Activated naive CD8-positive, alpha-beta T cell treated with anti-CD3 and anti-CD28 coated beads, Interleukin-2, amount 50 U/mL, for 24 hours (primary cell): Measurements from ENCODE around the gene KCNQ1.

ENCODE experiments used
- ATAC-seq: fragments of 150-1000 bp; cut with Tn5 transposase; one replicate; pipeline ENCODE4 v1.10.0; 2021
- DNase-seq: peaks from one replicate; pipeline ENCODE4 v3.0.0; 2021
- H3K27ac Mint-ChIP-seq: one replicate; pipeline ENCODE4 v1.8.0; 2021; ENCODE audit warnings: mild to moderate bottlenecking, mixed read lengths
- H3K27me3 Mint-ChIP-seq: one replicate; pipeline ENCODE4 v1.8.0; 2021; ENCODE audit warnings: mixed read lengths
- H3K36me3 Mint-ChIP-seq: one replicate; pipeline ENCODE4 v1.8.0; 2021; ENCODE audit warnings: low read depth, mixed read lengths
- H3K4me1 Mint-ChIP-seq: one replicate; pipeline ENCODE4 v1.8.0; 2021; ENCODE audit warnings: mixed read lengths
- H3K4me3 Mint-ChIP-seq: one replicate; pipeline ENCODE4 v1.8.0; 2021; ENCODE audit warnings: mild to moderate bottlenecking, moderate library complexity, mixed read lengths
- H3K9me3 Mint-ChIP-seq: one replicate; pipeline ENCODE4 v1.8.0; 2021; ENCODE audit warnings: mixed read lengths

The KCNQ1 gene

GRCh38 chr11:2547806-2548205 is 103.0 kb downstream of the KCNQ1 start:
- H3K9me3 Mint-ChIP-seq: no peaks in the 10 kb centered on the region
- H3K4me3 Mint-ChIP-seq: no peak overlapping the region
- H3K4me1 Mint-ChIP-seq: peaks cover 3% of the 10 kb centered on the region
- H3K36me3 Mint-ChIP-seq: no peaks in the 10 kb centered on the region
- no peaks in the 10 kb centered on the region for H3K27me3 Mint-ChIP-seq
- DNase-seq: no peak
- ATAC-seq: peak; percentile 33
- no peak overlapping the region for H3K27ac Mint-ChIP-seq

- Mint-ChIP-seq H3K4me3 (no peak overlapping the region), H3K27ac (no peak overlapping the region), H3K36me3 (no peaks in the 10 kb centered on the region), H3K27me3 (no peaks in the 10 kb centered on the region), H3K9me3 (no peaks in the 10 kb centered on the region), H3K4me1 (peaks cover 3% of the 10 kb centered on the region)
- DNase-seq (no peak), ATAC-seq (no peak)
These were observed 103.8 kb downstream of the KCNQ1 start for GRCh38 chr11:2548596-2548995.

- Mint-ChIP-seq H3K36me3 (no peaks in the 10 kb centered on the region), H3K4me1 (peaks cover 3% of the 10 kb centered on the region), H3K27me3 (no peaks in the 10 kb centered on the region), H3K9me3 (no peaks in the 10 kb centered on the region), H3K27ac (no peak overlapping the region), H3K4me3 (no peak overlapping the region)
- no peak for DNase-seq
- no peak for ATAC-seq
These were observed 104.3 kb downstream of the KCNQ1 start for GRCh38 chr11:2549080-2549479.

GRCh38 chr11:2549491-2549875 is 104.7 kb downstream of the KCNQ1 start:
- Mint-ChIP-seq H3K27ac (no peak overlapping the region), H3K9me3 (no peaks in the 10 kb centered on the region), H3K27me3 (no peaks in the 10 kb centered on the region), H3K4me3 (no peak overlapping the region), H3K36me3 (no peaks in the 10 kb centered on the region), H3K4me1 (peaks cover 3% of the 10 kb centered on the region)
- DNase-seq (no peak), ATAC-seq (no peak)

- Mint-ChIP-seq H3K9me3 (no peaks in the 10 kb centered on the region), H3K36me3 (no peaks in the 10 kb centered on the region), H3K4me1 (no peaks in the 10 kb centered on the region), H3K4me3 (no peak overlapping the region), H3K27ac (no peak overlapping the region), H3K27me3 (no peaks in the 10 kb centered on the region)
- ATAC-seq: no peak
- DNase-seq: no peak
These were observed 105.2 kb downstream of the KCNQ1 start for GRCh38 chr11:2549876-2550605.

- H3K36me3 Mint-ChIP-seq: no peaks in the 10 kb centered on the region
- no peak overlapping the region for H3K27ac Mint-ChIP-seq
- no peak overlapping the region for H3K4me3 Mint-ChIP-seq
- no peak for ATAC-seq
- H3K27me3 Mint-ChIP-seq: no peaks in the 10 kb centered on the region
- H3K4me1 Mint-ChIP-seq: no peaks in the 10 kb centered on the region
- DNase-seq: no peak
- H3K9me3 Mint-ChIP-seq: no peaks in the 10 kb centered on the region
These were observed 105.8 kb downstream of the KCNQ1 start for GRCh38 chr11:2550606-2550970.

- ATAC-seq (no peak), DNase-seq (no peak)
- H3K36me3 Mint-ChIP-seq: no peaks in the 10 kb centered on the region
- H3K27ac Mint-ChIP-seq: no peak overlapping the region
- H3K27me3 Mint-ChIP-seq: no peaks in the 10 kb centered on the region
- no peaks in the 10 kb centered on the region for H3K9me3 Mint-ChIP-seq
- H3K4me3 Mint-ChIP-seq: no peak overlapping the region
- H3K4me1 Mint-ChIP-seq: no peaks in the 10 kb centered on the region
These were observed 106.3 kb downstream of the KCNQ1 start for GRCh38 chr11:2551131-2551530.

GRCh38 chr11:2552210-2552609 is 107.4 kb downstream of the KCNQ1 start:
- Mint-ChIP-seq H3K4me1 (no peaks in the 10 kb centered on the region), H3K27me3 (no peaks in the 10 kb centered on the region), H3K36me3 (no peaks in the 10 kb centered on the region), H3K4me3 (no peak overlapping the region), H3K9me3 (no peaks in the 10 kb centered on the region), H3K27ac (no peak overlapping the region)
- no peak for DNase-seq
- ATAC-seq: no peak

GRCh38 chr11:2553198-2553597 is 108.4 kb downstream of the KCNQ1 start:
- no peak for ATAC-seq

GRCh38 chr11:2553886-2554285 is 109.1 kb downstream of the KCNQ1 start:
- Mint-ChIP-seq H3K4me1 (no peaks in the 10 kb centered on the region), H3K9me3 (no peaks in the 10 kb centered on the region)
- no peak for DNase-seq

More at GRCh38 chr11:2553198-2553597, 108.4 kb downstream of the KCNQ1 start:
- H3K36me3 Mint-ChIP-seq: no peaks in the 10 kb centered on the region
- H3K9me3 Mint-ChIP-seq: no peaks in the 10 kb centered on the region
- H3K4me3 Mint-ChIP-seq: no peak overlapping the region
- H3K4me1 Mint-ChIP-seq: no peaks in the 10 kb centered on the region
- no peaks in the 10 kb centered on the region for H3K27me3 Mint-ChIP-seq
- H3K27ac Mint-ChIP-seq: no peak overlapping the region
- DNase-seq: no peak

GRCh38 chr11:2554338-2555207 is 109.8 kb downstream of the KCNQ1 start:
- Mint-ChIP-seq H3K27me3 (no peaks in the 10 kb centered on the region), H3K36me3 (no peaks in the 10 kb centered on the region), H3K4me3 (no peak overlapping the region), H3K27ac (no peak overlapping the region), H3K9me3 (no peaks in the 10 kb centered on the region), H3K4me1 (peaks cover 2% of the 10 kb centered on the region)
- no peak for ATAC-seq
- no peak for DNase-seq

More at GRCh38 chr11:2553886-2554285, 109.1 kb downstream of the KCNQ1 start:
- H3K27ac Mint-ChIP-seq: no peak overlapping the region
- no peaks in the 10 kb centered on the region for H3K27me3 Mint-ChIP-seq
- H3K36me3 Mint-ChIP-seq: no peaks in the 10 kb centered on the region
- no peak overlapping the region for H3K4me3 Mint-ChIP-seq
- ATAC-seq: no peak

GRCh38 chr11:2555336-2555735 is 110.5 kb downstream of the KCNQ1 start:
- Mint-ChIP-seq H3K4me3 (no peak overlapping the region), H3K36me3 (no peaks in the 10 kb centered on the region), H3K27ac (no peak overlapping the region), H3K27me3 (no peaks in the 10 kb centered on the region), H3K4me1 (peaks cover 2% of the 10 kb centered on the region), H3K9me3 (no peaks in the 10 kb centered on the region)
- DNase-seq (no peak), ATAC-seq (no peak)

GRCh38 chr11:2555891-2556290 is 111.1 kb downstream of the KCNQ1 start:
- H3K4me3 Mint-ChIP-seq: no peak overlapping the region
- ATAC-seq: no peak
- H3K36me3 Mint-ChIP-seq: no peaks in the 10 kb centered on the region
- H3K4me1 Mint-ChIP-seq: peaks cover 2% of the 10 kb centered on the region
- H3K9me3 Mint-ChIP-seq: no peaks in the 10 kb centered on the region
- no peaks in the 10 kb centered on the region for H3K27me3 Mint-ChIP-seq
- H3K27ac Mint-ChIP-seq: no peak overlapping the region
- no peak for DNase-seq

- no peak for DNase-seq
- peaks cover 2% of the 10 kb centered on the region for H3K4me1 Mint-ChIP-seq
- H3K27ac Mint-ChIP-seq: no peak overlapping the region
- no peaks in the 10 kb centered on the region for H3K9me3 Mint-ChIP-seq
- no peak for ATAC-seq
- no peak overlapping the region for H3K4me3 Mint-ChIP-seq
- no peaks in the 10 kb centered on the region for H3K27me3 Mint-ChIP-seq
- H3K36me3 Mint-ChIP-seq: no peaks in the 10 kb centered on the region
These were observed 112.6 kb downstream of the KCNQ1 start for GRCh38 chr11:2557381-2557780.

GRCh38 chr11:2558397-2558796 is 113.6 kb downstream of the KCNQ1 start:
- Mint-ChIP-seq H3K9me3 (no peaks in the 10 kb centered on the region), H3K27ac (no peak overlapping the region), H3K4me1 (peaks cover 2% of the 10 kb centered on the region), H3K36me3 (no peaks in the 10 kb centered on the region), H3K27me3 (no peaks in the 10 kb centered on the region), H3K4me3 (no peak overlapping the region)
- DNase-seq: no peak
- no peak for ATAC-seq
